WTC11 (cell line): ENCODE measurements around the gene TEX13B.

Source experiments
- ATF2 ChIP-seq: sonication (generic); formaldehyde crosslinking; IDR thresholded peaks from 2 replicates; pipeline ENCODE4 v1.8.1; 2022; ENCODE audit warnings: low read depth, missing genetic modification reagents, borderline replicate concordance
- CTCF ChIP-seq: fragments of 200-600 bp; IDR thresholded peaks from 2 replicates; pipeline ENCODE4 v1.8.0; 2022; ENCODE audit warnings: antibody characterized with exemption
- GABPB1 ChIP-seq: sonication (generic); formaldehyde crosslinking; IDR thresholded peaks from 2 replicates; pipeline ENCODE4 v1.8.1; 2023; ENCODE audit warnings: mild to moderate bottlenecking, missing genetic modification reagents
- NFE2L1 ChIP-seq: sonication (generic); formaldehyde crosslinking; IDR thresholded peaks from 2 replicates; pipeline ENCODE4 v1.8.1; 2023; ENCODE audit warnings: missing genetic modification reagents
- NFYB ChIP-seq: sonication (generic); formaldehyde crosslinking; conservative IDR thresholded peaks from 2 replicates; pipeline ENCODE4 v1.8.0; 2022; ENCODE audit warnings: low read depth, missing genetic modification reagents
- SP1 ChIP-seq: sonication (generic); formaldehyde crosslinking; conservative IDR thresholded peaks from 2 replicates; pipeline ENCODE4 v1.8.1; 2022; ENCODE audit warnings: missing genetic modification reagents
- ZNF232 ChIP-seq: sonication (generic); formaldehyde crosslinking; IDR thresholded peaks from 2 replicates; pipeline ENCODE4 v1.8.0; 2022; ENCODE audit warnings: mild to moderate bottlenecking, missing genetic modification reagents

GRCh38 chrX:107996124-107996523, 14.0 kb upstream of the TEX13B start:
- TF ChIP-seq GABPB1: no peak
- no peak for TF ChIP-seq ATF2 (CRISPR knock-in tag)
- TF ChIP-seq NFYB (CRISPR knock-in tag): no peak
- TF ChIP-seq CTCF: no peak
- TF ChIP-seq NFE2L1: no peak
- TF ChIP-seq ZNF232 (CRISPR knock-in tag): no peak
- TF ChIP-seq SP1 (CRISPR knock-in tag): no peak
